Sigmoid colon (tissue), 7 donors: Measurements from ENCODE around the gene GNAI2. TPM values are rescaled to one million over a fixed set of nuclear protein-coding genes. Genes with fewer than 3 reads are reported as not detected.

Experiments used
- DNase-seq: peaks from one replicate; pipeline ENCODE4 v3.0.0-alpha.2; 2019
- H3K27ac ChIP-seq, 4 donors: fragments of 200-600 bp; sonication (generic); one replicate each; pipeline ENCODE4 v1.5.1; 2016 to 2019; ENCODE audit warnings: mild to moderate bottlenecking in 1 of 4
- H3K27me3 ChIP-seq, 3 donors: fragments of 200-600 bp; sonication (generic); one replicate each; pipeline ENCODE4 v1.5.1; 2019; ENCODE audit warnings: mild to moderate bottlenecking in 1 of 3
- H3K36me3 ChIP-seq, 4 donors: fragments of 200-600 bp; sonication (generic); one replicate each; pipeline ENCODE4 v1.5.1; 2016 to 2019
- H3K4me1 ChIP-seq, 4 donors: fragments of 200-600 bp; sonication (generic); one replicate each; pipeline ENCODE4 v1.5.1; 2017 to 2019
- H3K4me3 ChIP-seq, 4 donors: fragments of 200-600 bp; sonication (generic); one replicate each; pipeline ENCODE4 v1.5.1; 2017 to 2019; ENCODE audit warnings: mild to moderate bottlenecking in 2 of 4, moderate library complexity in 1 of 4
- H3K9me3 ChIP-seq, 4 donors: fragments of 200-600 bp in 3 of 4; sonication (generic) in 3 of 4; one replicate each; pipeline versions ENCODE4 v1.5.1 to v1.6.1; 2013 to 2019
- EP300 ChIP-seq, 4 donors: sonication (generic); formaldehyde crosslinking; IDR thresholded peaks; one replicate each; pipeline ENCODE4 v1.6.1; 2017; ENCODE audit warnings: antibody characterized with exemption in 4 of 4
- POLR2A ChIP-seq, 2 donors: fragments of 450-650 bp; IDR thresholded peaks; one replicate each; pipeline ENCODE4 v1.6.1; 2016; ENCODE audit warnings: antibody characterized with exemption in 2 of 2, mild to moderate bottlenecking in 2 of 2, moderate library complexity in 2 of 2
- POLR2AphosphoS5 ChIP-seq, 4 donors: sonication (generic); formaldehyde crosslinking; IDR thresholded peaks; one replicate each; pipeline ENCODE4 v1.6.1; 2017; ENCODE audit warnings: antibody characterized with exemption in 4 of 4
- WGBS, 2 donors: extraction: QIAGEN DNeasy Blood & Tissue Kit; methylation state at CpG; one replicate each; pipeline ENCODE4 v1.1.7; 2013; 5-methylcytosine and 5-hydroxymethylcytosine counted together
- intact Hi-C: fragments of 100-400 bp; cut with DNase I; formaldehyde crosslinking; loops from one replicate; pipeline ENCODE4 v1.15.1; 2023
- polyA plus RNA-seq, 3 donors: library from polyadenylated mRNA; stranded (reverse); fragments of 200-250 nt; gene quantifications; one replicate each; pipeline ENCODE4 v1.2.3, GENCODE V29; 2013
- total RNA-seq, 4 donors: library from RNA; depleted of rRNA; stranded (reverse); fragments of >200 nt; gene quantifications; one replicate each; pipeline ENCODE4 v1.1.0, GENCODE V29; 2016
- TF ChIP-seq, protein P1 (sequence below), 4 experiments: fragments of 450-650 bp in 3 of 4; fragments of 200-600 bp in 1 of 4; IDR thresholded peaks; one replicate each; pipeline ENCODE4 v1.5.1; 2016 to 2019; ENCODE audit warnings: antibody characterized with exemption in 4 of 4, mild to moderate bottlenecking in 3 of 4, moderate library complexity in 2 of 4
- donor health status: healthy with polysubstance abuse.
- donor health status: Bipolar disorder and iron deficiency.
- donor health status: healthy.

The GNAI2 gene
- total and polyA plus RNA-seq, 7 donors, result 43.9 to 171 (median 149) TPM

DNA sequence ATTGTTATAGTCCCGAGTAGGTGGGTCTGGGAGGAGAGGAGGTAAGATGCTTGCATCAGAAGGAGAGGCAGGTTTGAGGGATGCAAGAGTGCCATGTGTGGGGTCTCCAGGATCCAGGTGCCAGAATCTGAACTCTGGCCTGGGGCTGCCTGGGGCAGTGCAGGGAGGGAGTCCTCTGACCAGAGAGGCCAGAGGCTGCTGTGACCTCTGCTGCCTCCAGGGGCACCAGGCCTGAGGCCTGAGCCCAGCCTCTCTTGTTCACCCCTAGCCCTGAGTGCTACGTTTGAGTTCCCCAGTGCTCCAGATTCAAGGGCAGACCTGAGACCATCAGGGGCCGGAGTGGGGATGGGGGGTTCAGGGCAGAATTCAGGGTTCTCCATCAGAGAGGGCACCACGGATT is 23.5 kb upstream of the GNAI2 start:
- H3K27me3 ChIP-seq, result peaks cover 0 to 4% (median 0%) of the 10 kb centered on the region in 3 donors
- WGBS, 2 donors, result 86 to 87% methylated on average over 4 of the region's 4 CpGs
- TF ChIP-seq, protein P1, sequence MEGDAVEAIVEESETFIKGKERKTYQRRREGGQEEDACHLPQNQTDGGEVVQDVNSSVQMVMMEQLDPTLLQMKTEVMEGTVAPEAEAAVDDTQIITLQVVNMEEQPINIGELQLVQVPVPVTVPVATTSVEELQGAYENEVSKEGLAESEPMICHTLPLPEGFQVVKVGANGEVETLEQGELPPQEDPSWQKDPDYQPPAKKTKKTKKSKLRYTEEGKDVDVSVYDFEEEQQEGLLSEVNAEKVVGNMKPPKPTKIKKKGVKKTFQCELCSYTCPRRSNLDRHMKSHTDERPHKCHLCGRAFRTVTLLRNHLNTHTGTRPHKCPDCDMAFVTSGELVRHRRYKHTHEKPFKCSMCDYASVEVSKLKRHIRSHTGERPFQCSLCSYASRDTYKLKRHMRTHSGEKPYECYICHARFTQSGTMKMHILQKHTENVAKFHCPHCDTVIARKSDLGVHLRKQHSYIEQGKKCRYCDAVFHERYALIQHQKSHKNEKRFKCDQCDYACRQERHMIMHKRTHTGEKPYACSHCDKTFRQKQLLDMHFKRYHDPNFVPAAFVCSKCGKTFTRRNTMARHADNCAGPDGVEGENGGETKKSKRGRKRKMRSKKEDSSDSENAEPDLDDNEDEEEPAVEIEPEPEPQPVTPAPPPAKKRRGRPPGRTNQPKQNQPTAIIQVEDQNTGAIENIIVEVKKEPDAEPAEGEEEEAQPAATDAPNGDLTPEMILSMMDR (IDR thresholded peaks at IDR 0.05), result no peak
- TF ChIP-seq POLR2AphosphoS5 (IDR thresholded peaks at IDR 0.05) (no peak), EP300 (IDR thresholded peaks at IDR 0.05) (no peak), POLR2A (IDR thresholded peaks at IDR 0.05) (no peak)
- intact Hi-C loops, result no loop called here
- H3K36me3 ChIP-seq, result no peaks in the 10 kb centered on the region
- no peaks in the 10 kb centered on the region for H3K4me1 ChIP-seq
- no peak for DNase-seq
- no peaks in the 10 kb centered on the region for H3K9me3 ChIP-seq
- H3K4me3 ChIP-seq, result no peak overlapping the region
- H3K27ac ChIP-seq, result no peak overlapping the region

- no peaks in the 10 kb centered on the region for H3K27me3 ChIP-seq
- DNase-seq, result no peak
- H3K36me3 ChIP-seq, result no peaks in the 10 kb centered on the region
- whole genome bisulfite sequencing, 2 donors, result 86 to 94% methylated on average over 3 of the region's 3 CpGs
- no peak overlapping the region for H3K27ac ChIP-seq
- TF ChIP-seq, protein P1 (IDR thresholded peaks at IDR 0.05), result no peak
- TF ChIP-seq POLR2AphosphoS5 (IDR thresholded peaks at IDR 0.05), result no peak
- no peak for TF ChIP-seq POLR2A (IDR thresholded peaks at IDR 0.05)
- TF ChIP-seq EP300 (IDR thresholded peaks at IDR 0.05), result no peak
- no peak overlapping the region for H3K4me3 ChIP-seq
- H3K9me3 ChIP-seq, result no peaks in the 10 kb centered on the region
- no peaks in the 10 kb centered on the region for H3K4me1 ChIP-seq
- intact Hi-C loops, result no loop called here
These were observed 23.0 kb upstream of the GNAI2 start for GRCh38 chr3:50212971-50213370.

DNA sequence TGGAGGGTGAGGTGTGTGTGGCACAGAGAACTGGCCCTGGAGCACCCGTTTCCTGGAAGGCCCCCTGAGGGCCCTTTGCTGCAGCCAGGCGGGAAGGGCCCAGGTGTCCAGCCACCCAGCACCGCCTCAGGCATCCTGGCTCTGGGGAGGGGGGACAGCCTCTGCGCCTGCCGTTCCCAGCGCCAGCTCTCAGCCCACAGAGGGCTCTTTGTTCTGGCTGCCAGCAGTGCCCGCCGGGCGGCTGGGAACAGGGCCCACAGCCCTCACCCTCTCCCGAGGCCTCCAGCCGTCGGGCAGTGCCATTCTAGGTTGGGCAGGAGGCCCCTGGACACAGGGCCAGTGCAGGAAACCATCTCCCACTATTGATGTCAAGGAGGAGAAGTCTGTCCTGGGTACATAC is 22.6 kb upstream of the GNAI2 start:
- no peak overlapping the region for H3K27ac ChIP-seq
- H3K4me3 ChIP-seq, result no peak overlapping the region
- DNase-seq, result no peak
- H3K27me3 ChIP-seq, result no peaks in the 10 kb centered on the region
- intact Hi-C loops, result no loop called here
- WGBS, 2 donors, result 32 to 81% methylated on average over 12 of the region's 12 CpGs
- no peak for TF ChIP-seq POLR2A (IDR thresholded peaks at IDR 0.05)
- TF ChIP-seq, protein P1 (IDR thresholded peaks at IDR 0.05), result no peak
- TF ChIP-seq EP300 (IDR thresholded peaks at IDR 0.05), result no peak
- no peak for TF ChIP-seq POLR2AphosphoS5 (IDR thresholded peaks at IDR 0.05)
- no peaks in the 10 kb centered on the region for H3K36me3 ChIP-seq
- H3K9me3 ChIP-seq, result no peaks in the 10 kb centered on the region
- H3K4me1 ChIP-seq, result no peaks in the 10 kb centered on the region

DNA sequence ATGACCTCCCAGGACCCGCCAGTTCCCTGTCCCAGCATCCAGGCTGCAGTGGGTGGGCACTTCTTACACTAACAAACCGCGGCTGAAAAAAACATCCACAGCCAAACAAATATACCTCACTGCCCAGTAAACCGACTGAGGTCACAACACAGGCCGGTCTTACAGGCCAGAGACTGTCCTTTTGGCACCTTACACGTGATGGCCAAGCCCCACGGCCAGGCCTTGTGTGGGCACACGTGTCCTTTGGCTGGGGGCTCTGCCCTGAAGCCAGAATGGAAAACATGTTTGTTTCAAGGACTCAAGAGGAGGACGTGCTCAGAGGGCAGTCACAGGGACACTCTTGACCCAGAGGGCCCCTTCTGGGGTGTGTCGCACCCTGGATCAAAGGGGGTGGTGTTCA is 21.2 kb upstream of the GNAI2 start:
- no peaks in the 10 kb centered on the region for H3K9me3 ChIP-seq
- no peaks in the 10 kb centered on the region for H3K36me3 ChIP-seq
- no peaks in the 10 kb centered on the region for H3K27me3 ChIP-seq
- TF ChIP-seq POLR2AphosphoS5 (IDR thresholded peaks at IDR 0.05) (no peak), EP300 (IDR thresholded peaks at IDR 0.05) (no peak), POLR2A (IDR thresholded peaks at IDR 0.05) (no peak)
- TF ChIP-seq, protein P1 (IDR thresholded peaks at IDR 0.05), result no peak
- DNase-seq, result no peak
- no peak overlapping the region for H3K4me3 ChIP-seq
- intact Hi-C loops, result no loop called here
- WGBS, 2 donors, result 80 to 83% methylated on average over 10 of the region's 10 CpGs
- no peaks in the 10 kb centered on the region for H3K4me1 ChIP-seq
- H3K27ac ChIP-seq, result no peak overlapping the region

DNA sequence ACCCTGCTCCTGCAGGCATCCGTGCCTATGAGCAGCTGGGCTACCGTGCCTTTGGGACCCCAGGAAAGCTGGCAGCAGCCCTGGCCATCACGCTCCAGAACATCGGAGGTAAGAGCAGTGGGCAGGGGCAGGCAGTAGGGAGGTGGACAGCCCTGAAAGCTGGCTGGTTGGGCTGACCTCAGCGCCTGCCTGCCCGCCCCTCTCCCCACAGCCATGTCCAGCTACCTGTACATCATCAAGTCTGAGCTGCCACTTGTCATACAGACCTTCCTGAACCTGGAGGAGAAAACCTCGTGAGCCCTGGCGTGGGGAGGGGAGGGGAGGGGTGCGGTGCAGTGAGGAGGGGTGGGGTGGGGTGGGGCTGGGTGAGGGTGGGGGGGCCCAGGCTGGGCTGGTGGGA is 20.5 kb upstream of the GNAI2 start:
- Histone ChIP-seq H3K4me3 (no peak overlapping the region), H3K36me3 (no peaks in the 10 kb centered on the region), H3K4me1 (no peaks in the 10 kb centered on the region), H3K9me3 (no peaks in the 10 kb centered on the region), H3K27ac (no peak overlapping the region), H3K27me3 (peaks cover 0 to under 1% (median 0%) of the 10 kb centered on the region in 3 donors)
- TF ChIP-seq POLR2A (IDR thresholded peaks at IDR 0.05) (no peak), POLR2AphosphoS5 (IDR thresholded peaks at IDR 0.05) (no peak), EP300 (IDR thresholded peaks at IDR 0.05) (no peak)
- TF ChIP-seq, protein P1 (IDR thresholded peaks at IDR 0.05), result no peak
- no peak for DNase-seq
- intact Hi-C loops, result no loop called here
- WGBS, 2 donors, result 68 to 82% methylated on average over 9 of the region's 9 CpGs
